Endothelial cell of umbilical vein (primary cell): Measurements from ENCODE around the gene ADCY5. TPM values are rescaled to one million over a fixed set of nuclear protein-coding genes. Genes with fewer than 3 reads are reported as not detected.

Experiments used
- BruUV-seq: library from RNA; stranded (reverse); fragments of 400-500 nt; replicated peaks from 2 replicates; lab custom pipeline; 2021; lab: Mats Ljungman, UMichigan
- CTCF ChIA-PET: fragments of 300-600, 350-600 bp; sonication (Branson Sonifier 250); formaldehyde crosslinking; loops from one replicate; lab custom pipeline; 2021; ENCODE audit warnings: antibody characterized with exemption, inconsistent platforms; lab: Charles Lee
- POLR2A ChIA-PET: fragments of 300-600, 350-600 bp; sonication (Branson Sonifier 250); formaldehyde crosslinking; loops from one replicate; lab custom pipeline; 2021; ENCODE audit warnings: antibody characterized with exemption, inconsistent platforms; lab: Charles Lee
- DNase-seq: peaks from one replicate; pipeline ENCODE4 v3.0.0-alpha.2; 2011; ENCODE audit warnings: low read depth, low spot score
- FAIRE-seq: peaks from 2 replicates; lab custom pipeline; 2011; peaks lifted over from hg19 to GRCh38; lab: Jason Lieb, UNC
- H2AFZ ChIP-seq: 2 replicates; pipeline ENCODE4 v1.6.0; 2012; ENCODE audit warnings: low read depth, low read length, control low read depth, inconsistent platforms
- H3K27ac ChIP-seq: 2 replicates; pipeline ENCODE4 v1.5.1; 2011; ENCODE audit warnings: low read depth, mild to moderate bottlenecking, control low read depth, low read length, moderate library complexity; ENCODE audit not compliant: insufficient read depth
- H3K27me3 ChIP-seq, 2 experiments: 2 replicates each; pipeline versions ENCODE4 v1.6.0 to v1.6.1; 2011; ENCODE audit warnings: low read length in 2 of 2, mixed read lengths in 1 of 2; ENCODE audit not compliant: control insufficient read depth in 2 of 2, insufficient read depth in 2 of 2
- H3K36me3 ChIP-seq, 2 experiments: 2 replicates in 1 of 2; 3 replicates in 1 of 2; pipeline ENCODE4 v1.5.1; 2011; ENCODE audit warnings: low read length in 2 of 2, mild to moderate bottlenecking in 1 of 2, moderate library complexity in 1 of 2; ENCODE audit not compliant: control insufficient read depth in 2 of 2, insufficient read depth in 2 of 2; ENCODE audit errors: extremely low read depth in 1 of 2
- H3K4me1 ChIP-seq: 3 replicates; pipeline ENCODE4 v1.5.1; 2011; ENCODE audit warnings: mild to moderate bottlenecking, low read length; ENCODE audit not compliant: control insufficient read depth, insufficient read depth; ENCODE audit errors: extremely low read depth
- H3K4me2 ChIP-seq: 2 replicates; pipeline ENCODE4 v1.6.1; 2011; ENCODE audit warnings: low read length, control low read depth, mixed read lengths; ENCODE audit not compliant: insufficient read depth
- H3K4me3 ChIP-seq, 3 experiments: fragments of 200-600 bp in 1 of 3; sonication (generic), shearing (Covaris generic) in 1 of 3; replicated peaks in 1 of 3; 2 replicates each; pipeline ENCODE4 v1.5.1; 2011 to 2016; ENCODE audit warnings: control low read depth in 3 of 3, low read length in 3 of 3, mild to moderate bottlenecking in 2 of 3, inconsistent platforms in 1 of 3, low read depth in 1 of 3, moderate library complexity in 1 of 3; ENCODE audit not compliant: insufficient read depth in 1 of 3
- H3K79me2 ChIP-seq: 2 replicates; pipeline ENCODE4 v1.6.0; 2012; ENCODE audit warnings: low read length, inconsistent platforms; ENCODE audit not compliant: control insufficient read depth, insufficient read depth
- H3K9ac ChIP-seq: replicated peaks from 2 replicates; pipeline ENCODE3; 2011; ENCODE audit warnings: low read length, control low read depth; ENCODE audit not compliant: insufficient read depth; ENCODE audit errors: extremely low read depth
- H3K9me1 ChIP-seq: replicated peaks from 3 replicates; pipeline ENCODE4 v1.6.0; 2011; ENCODE audit warnings: mild to moderate bottlenecking, low read length; ENCODE audit not compliant: control insufficient read depth, insufficient read depth; ENCODE audit errors: extremely low read depth
- H3K9me3 ChIP-seq: replicated peaks from 2 replicates; pipeline ENCODE4 v1.5.1; 2012; ENCODE audit warnings: low read length, inconsistent platforms; ENCODE audit not compliant: control insufficient read depth, insufficient read depth
- H4K20me1 ChIP-seq: replicated peaks from 2 replicates; pipeline ENCODE3; 2011; ENCODE audit warnings: mild to moderate bottlenecking, low read length; ENCODE audit not compliant: control insufficient read depth, insufficient read depth; ENCODE audit errors: extremely low read depth
- CTCF ChIP-seq, 2 donors: IDR thresholded peaks; 1 replicate in 1 of 2; 2 replicates in 1 of 2; pipeline ENCODE4 v1.5.1; 2011; ENCODE audit warnings: low read length in 2 of 2, mild to moderate bottlenecking in 2 of 2, moderate library complexity in 2 of 2, control low read depth in 1 of 2, inconsistent platforms in 1 of 2, low read depth in 1 of 2; ENCODE audit not compliant: insufficient read depth in 1 of 2; ENCODE audit errors: extremely low read depth in 1 of 2
- EZH2 ChIP-seq: IDR thresholded peaks from 2 replicates; pipeline ENCODE4 v1.6.1; 2012; ENCODE audit warnings: borderline replicate concordance, low read depth, mild to moderate bottlenecking, moderate library complexity, low read length, inconsistent platforms; ENCODE audit not compliant: severe bottlenecking
- FOS ChIP-seq: IDR thresholded peaks from 2 replicates; pipeline ENCODE4 v1.6.1; 2011; ENCODE audit warnings: mild to moderate bottlenecking, low read length, moderate library complexity, borderline replicate concordance; ENCODE audit not compliant: insufficient read depth
- GATA2 ChIP-seq: IDR thresholded peaks from 2 replicates; pipeline ENCODE4 v1.7.0; 2011; ENCODE audit warnings: low read depth, mild to moderate bottlenecking, moderate library complexity, mixed read lengths, low read length; ENCODE audit not compliant: insufficient read length, insufficient read depth
- JUN ChIP-seq: IDR thresholded peaks from 2 replicates; pipeline ENCODE4 v1.6.1; 2011; ENCODE audit warnings: borderline replicate concordance, low read depth; ENCODE audit not compliant: insufficient read length, insufficient read depth
- MAX ChIP-seq: IDR thresholded peaks from 2 replicates; pipeline ENCODE4 v1.6.1; 2011; ENCODE audit not compliant: insufficient read depth, insufficient read length
- MYC ChIP-seq: IDR thresholded peaks from one replicate; pipeline ENCODE4 v1.6.1; 2011; ENCODE audit warnings: mild to moderate bottlenecking, low read depth, low read length
- POLR2A ChIP-seq: IDR thresholded peaks from 2 replicates; pipeline ENCODE4 v1.6.1; 2012; ENCODE audit warnings: low read depth, mild to moderate bottlenecking, control low read depth, low read length
- POLR2AphosphoS5 ChIP-seq: IDR thresholded peaks from 2 replicates; pipeline ENCODE4 v1.6.1; 2012; ENCODE audit warnings: low read depth, mild to moderate bottlenecking, control low read depth, low read length, moderate library complexity; ENCODE audit not compliant: insufficient read depth
- dilution Hi-C: fragments of 300-500 bp; cut with MboI; formaldehyde crosslinking; loops from one replicate; pipeline ENCODE4 v1.15.0; 2019; ENCODE audit warnings: low sequenced_read_pairs; ENCODE audit not compliant: extremely low pct_ligation_motif_present
- intact Hi-C: fragments of 100-400 bp; cut with micrococcal nuclease; formaldehyde crosslinking; loops from one replicate; pipeline ENCODE4 v1.10.0; 2022
- polyA plus RNA-seq, 4 experiments: library from polyadenylated mRNA; depleted of rRNA in 3 of 4; stranded (reverse) in 3 of 4; unstranded in 1 of 4; fragments of >200 nt; gene quantifications; 2 replicates each; pipeline versions ENCODE4 v1.2.1 to v1.2.3, GENCODE V29; 2011 to 2012; ENCODE audit warnings: missing spikeins in 1 of 4
- total RNA-seq: library from RNA; stranded (reverse); gene quantifications from 2 replicates; pipeline ENCODE4 v1.2.3, GENCODE V29; 2021

Gene ADCY5
- total and polyA plus RNA-seq, 2 donors (not counting 3 experiments of a cell fraction or from before 2014, with no cell fraction given), result 0.01 TPM; not detected in 1

GRCh38 chr3:123371426-123371825, 77.5 kb downstream of the ADCY5 start:
- Histone ChIP-seq H3K4me1 (no peaks in the 10 kb centered on the region), H3K36me3 (no peaks in the 10 kb centered on the region), H3K4me3 (no peak overlapping the region), H3K9ac (no peak overlapping the region), H3K27me3 (peaks cover 6 to 7% of the 10 kb centered on the region in 2 experiments), H4K20me1 (no peaks in the 10 kb centered on the region), H3K9me1 (no peaks in the 10 kb centered on the region), H3K9me3 (no peaks in the 10 kb centered on the region), H3K27ac (no peak overlapping the region), H3K79me2 (no peaks in the 10 kb centered on the region), H2AFZ (no peak overlapping the region), H3K4me2 (no peak overlapping the region)
- no TSS peak for BruUV-seq
- POLR2A ChIA-PET, result no interaction called here
- DNase-seq (no peak), FAIRE-seq (no peak)
- dilution Hi-C loops, result no loop called here
- intact Hi-C loops, result no loop called here
- no peak for TF ChIP-seq EZH2
- TF ChIP-seq FOS, result no peak
- TF ChIP-seq CTCF (IDR thresholded peaks at IDR 0.05; ENCODE audit: extremely low read depth in 1 of 2, insufficient read depth in 1 of 2, low read depth in 1 of 2, low read length in 2 of 2), result no peak
- TF ChIP-seq MAX, result no peak
- no peak for TF ChIP-seq POLR2AphosphoS5
- CTCF ChIA-PET, result no interaction called here

GRCh38 chr3:123370819-123371218, 78.1 kb downstream of the ADCY5 start:
- FAIRE-seq, result no peak

More at GRCh38 chr3:123370819-123371218, 78.1 kb downstream of the ADCY5 start:
- H3K9ac ChIP-seq, result no peak overlapping the region
- dilution Hi-C loops (no loop called here), intact Hi-C loops (no loop called here)
- H3K36me3 ChIP-seq, result no peaks in the 10 kb centered on the region
- H3K27me3 ChIP-seq, result peaks cover 6 to 7% of the 10 kb centered on the region in 2 experiments
- no peak overlapping the region for H3K4me2 ChIP-seq
- no peaks in the 10 kb centered on the region for H3K9me1 ChIP-seq
- H3K4me3 ChIP-seq, result no peak overlapping the region
- POLR2A ChIA-PET, result no interaction called here
- CTCF ChIA-PET, result no interaction called here
- H3K79me2 ChIP-seq, result no peaks in the 10 kb centered on the region
- BruUV-seq, result no TSS peak
- no peaks in the 10 kb centered on the region for H3K9me3 ChIP-seq
- H2AFZ ChIP-seq, result no peak overlapping the region
- H4K20me1 ChIP-seq, result no peaks in the 10 kb centered on the region
- no peaks in the 10 kb centered on the region for H3K4me1 ChIP-seq
- no peak for DNase-seq
- no peak overlapping the region for H3K27ac ChIP-seq
- TF ChIP-seq JUN, result no peak
- no peak for TF ChIP-seq POLR2AphosphoS5
- no peak for TF ChIP-seq MYC
- TF ChIP-seq POLR2A, result no peak
- TF ChIP-seq FOS, result no peak
- TF ChIP-seq EZH2, result no peak
- TF ChIP-seq GATA2, result no peak
- no peak for TF ChIP-seq MAX
- no peak for TF ChIP-seq CTCF (IDR thresholded peaks at IDR 0.05; ENCODE audit: extremely low read depth in 1 of 2, insufficient read depth in 1 of 2, low read depth in 1 of 2, low read length in 2 of 2)
